A549 (cell line): ENCODE data around the gene ARHGDIG. TPM values are rescaled to one million over a fixed set of nuclear protein-coding genes. Genes with fewer than 3 reads are reported as not detected.

ENCODE experiments used
- ATAC-seq, 2 experiments: fragments of 200-7000 bp in 1 of 2; fragments of >200 bp in 1 of 2; cut with Nextera tagmentation in 1 of 2; cut with Tn5 transposase in 1 of 2; 3 replicates each; pipeline versions ENCODE4 v1.8.0 to v1.9.1; 2018 to 2020; ENCODE audit warnings: mild to moderate bottlenecking in 1 of 2, moderate library complexity in 1 of 2
- CTCF ChIA-PET: fragments of 300-600 bp; sonication (Branson Sonifier 250); formaldehyde crosslinking; extraction: SDS; loops from one replicate; lab custom pipeline; 2021; ENCODE audit warnings: antibody characterized with exemption, inconsistent platforms; lab: Yijun Ruan, JAX
- POLR2A ChIA-PET: fragments of 350-600 bp; formaldehyde crosslinking; extraction: SDS; loops from one replicate; lab custom pipeline; 2021; ENCODE audit warnings: antibody characterized with exemption, inconsistent platforms; lab: Yijun Ruan, JAX
- DNase-seq, 2 experiments: peaks; one replicate each; pipeline versions ENCODE4 v3.0.0 to v3.0.0-alpha.2; 2011 to 2016; ENCODE audit warnings: low read depth in 1 of 2, low spot score in 1 of 2
- FAIRE-seq: peaks from 2 replicates; lab custom pipeline; 2011; peaks lifted over from hg19 to GRCh38; lab: Jason Lieb, UNC
- H3K27ac ChIP-seq, 2 experiments: fragments of >200 bp; sonication (Bioruptor Twin); formaldehyde crosslinking; 3 replicates each; pipeline ENCODE4 v1.5.1; 2016 to 2017
- H3K4me1 ChIP-seq: fragments of >200 bp; sonication (Bioruptor Twin); formaldehyde crosslinking; 3 replicates; pipeline ENCODE4 v1.6.1; 2016
- H3K4me2 ChIP-seq: fragments of >200 bp; sonication (Bioruptor Twin); formaldehyde crosslinking; 3 replicates; pipeline ENCODE4 v1.6.1; 2016
- H3K4me3 ChIP-seq: fragments of >200 bp; sonication (Bioruptor Twin); formaldehyde crosslinking; 3 replicates; pipeline ENCODE4 v1.5.1; 2016
- H3K9me3 ChIP-seq: fragments of >200 bp; sonication (Bioruptor Twin); formaldehyde crosslinking; 3 replicates; pipeline ENCODE4 v1.6.1; 2016
- BCL3 ChIP-seq: fragments of >200 bp; sonication (Bioruptor Twin); formaldehyde crosslinking; IDR thresholded peaks from 3 replicates; pipeline ENCODE4 v1.6.1; 2016
- CBX2 ChIP-seq: fragments of 200-600 bp; sonication (generic); IDR thresholded peaks from 2 replicates; pipeline ENCODE4 v1.6.1; 2016; ENCODE audit warnings: low read depth, mild to moderate bottlenecking, borderline replicate concordance
- E2F6 ChIP-seq: IDR thresholded peaks from 2 replicates; pipeline ENCODE4 v1.6.1; 2012; ENCODE audit warnings: low read depth, borderline replicate concordance
- EHMT2 ChIP-seq: fragments of 200-600 bp; sonication (generic); IDR thresholded peaks from 2 replicates; pipeline ENCODE4 v1.6.1; 2016; ENCODE audit warnings: antibody characterized with exemption, low read depth, mild to moderate bottlenecking, moderate library complexity
- ESRRA ChIP-seq: fragments of 150-350 bp; IDR thresholded peaks from 2 replicates; pipeline ENCODE4 v1.6.1; 2014; ENCODE audit warnings: mild to moderate bottlenecking, low read length, borderline replicate concordance
- HES2 ChIP-seq: fragments of >200 bp; sonication (Bioruptor Twin); formaldehyde crosslinking; IDR thresholded peaks from 2 replicates; pipeline ENCODE4 v1.6.1; 2016
- HMGXB4 ChIP-seq: fragments of 250-450 bp; sonication (Bioruptor Pico); IDR thresholded peaks from 2 replicates; pipeline ENCODE4 v1.5.0; 2021; ENCODE audit warnings: mild to moderate bottlenecking, moderate library complexity, borderline replicate concordance
- JUNB ChIP-seq: fragments of >200 bp; sonication (Bioruptor Twin); formaldehyde crosslinking; IDR thresholded peaks from 2 replicates; pipeline ENCODE4 v1.6.1; 2016
- MAFK ChIP-seq: fragments of 450-650 bp; IDR thresholded peaks from 2 replicates; pipeline ENCODE4 v1.6.1; 2014; ENCODE audit not compliant: partially characterized antibody
- NPAS2 ChIP-seq: fragments of 250-450 bp; sonication (Bioruptor Pico); IDR thresholded peaks from 2 replicates; pipeline ENCODE4 v1.8.0; 2022; ENCODE audit warnings: mild to moderate bottlenecking, moderate library complexity, borderline replicate concordance
- NR3C1 ChIP-seq: fragments of >200 bp; sonication (Bioruptor Twin); formaldehyde crosslinking; IDR thresholded peaks from 3 replicates; pipeline ENCODE4 v1.6.1; 2017
- POLR2AphosphoS2 ChIP-seq: conservative IDR thresholded peaks from 2 replicates; pipeline ENCODE4 v1.6.1; 2012; ENCODE audit warnings: low read length, improper control_type of control experiment, inconsistent platforms
- RAD21 ChIP-seq, 2 experiments: fragments of >200 bp in 1 of 2; sonication (Bioruptor Twin) in 1 of 2; formaldehyde crosslinking in 1 of 2; IDR thresholded peaks in 1 of 2; conservative IDR thresholded peaks in 1 of 2; 2 replicates in 1 of 2; 3 replicates in 1 of 2; pipeline ENCODE4 v1.6.1; 2012 to 2018; ENCODE audit warnings: inconsistent platforms in 1 of 2
- RARB ChIP-seq: fragments of 250-450 bp; sonication (Bioruptor Pico); IDR thresholded peaks from 2 replicates; pipeline ENCODE4 v1.8.0; 2021; ENCODE audit warnings: mild to moderate bottlenecking, moderate library complexity
- REST ChIP-seq: fragments of 200-600 bp; sonication (generic); IDR thresholded peaks from 2 replicates; pipeline ENCODE4 v1.6.1; 2016; ENCODE audit warnings: antibody characterized with exemption, mild to moderate bottlenecking, moderate library complexity
- RFX5 ChIP-seq: fragments of 450-650 bp; IDR thresholded peaks from 2 replicates; pipeline ENCODE4 v1.7.1; 2014; ENCODE audit warnings: antibody characterized with exemption, mild to moderate bottlenecking, moderate library complexity
- RNF2 ChIP-seq: fragments of 200-600 bp; sonication (generic); IDR thresholded peaks from 2 replicates; pipeline ENCODE4 v1.6.1; 2016; ENCODE audit warnings: low read depth, mild to moderate bottlenecking, antibody characterized with exemption, moderate library complexity, borderline replicate concordance
- SREBF2 ChIP-seq: fragments of 450-650 bp; IDR thresholded peaks from 2 replicates; pipeline ENCODE4 v1.6.1; 2014; ENCODE audit warnings: mild to moderate bottlenecking, moderate library complexity
- TFCP2L1 ChIP-seq: fragments of 250-450 bp; sonication (Bioruptor Pico); IDR thresholded peaks from 2 replicates; pipeline ENCODE4 v1.5.0; 2021; ENCODE audit warnings: mild to moderate bottlenecking
- ZSCAN20 ChIP-seq: fragments of 250-450 bp; sonication (Bioruptor Pico); IDR thresholded peaks from 2 replicates; pipeline ENCODE4 v1.8.0; 2022; ENCODE audit warnings: mild to moderate bottlenecking, moderate library complexity
- WGBS: methylation state at CpG from one replicate; pipeline ENCODE4 v1.1.6; 2017; ENCODE audit errors: missing lambda C conversion rate; 5-methylcytosine and 5-hydroxymethylcytosine counted together
- polyA plus RNA-seq, 4 experiments: library from polyadenylated mRNA; depleted of rRNA in 3 of 4; stranded (reverse); fragments of >200 nt; fragmentation: RNase III in 1 of 4; extraction: RNeasy Plus Mini Kit Qiagen cat#74134 plus additional on column Dnase treatment in 1 of 4; gene quantifications; 2 replicates in 3 of 4; 3 replicates in 1 of 4; pipeline ENCODE4 v1.2.3, GENCODE V29; 2011 to 2017

ARHGDIG gene
- polyA plus RNA-seq, 2 of the 4 experiments (the other 2 are of a cell fraction) = 1.1 to 1.9 TPM

GRCh38 chr16:263182-263774 is 17.1 kb upstream of the ARHGDIG start:
- TF ChIP-seq ZSCAN20 (CRISPR knock-in tag) (no peak), E2F6 (no peak), NR3C1 (no peak), SREBF2 (no peak), POLR2AphosphoS2 (no peak), REST (no peak), NPAS2 (no peak), RNF2 (no peak), HMGXB4 (CRISPR knock-in tag) (no peak), JUNB (no peak), EHMT2 (no peak)
- TF ChIP-seq, all 56 proteins: peak for 0
- no peak for DNase-seq
- Histone ChIP-seq H3K4me1 (no peaks in the 10 kb centered on the region), H3K9me3 (no peaks in the 10 kb centered on the region), H3K4me2 (no peak overlapping the region), H3K27ac (no peak overlapping the region), H3K4me3 (no peak overlapping the region)
- CTCF ChIA-PET = interaction anchor here (1.4 kb wide), 1 partner anchor 50 kb away, joined by 4 read pairs; no protein-coding TSS in a partner anchor
- WGBS = 92% methylated on average over 31 of the region's 35 CpGs
- POLR2A ChIA-PET = no interaction called here
- ATAC-seq = no peak
- FAIRE-seq = no peak

- no peak overlapping the region for H3K4me2 ChIP-seq
- H3K27ac ChIP-seq = no peak overlapping the region
- ChIA-PET POLR2A (no interaction called here), CTCF (interaction anchor here (0.6 to 2.5 kb wide), 3 partner anchors 49 to 213 kb away, joined by 3 to 7 read pairs (median 4); no protein-coding TSS in a partner anchor)
- no peak for FAIRE-seq
- no peaks in the 10 kb centered on the region for H3K9me3 ChIP-seq
- no peak for ATAC-seq
- no peaks in the 10 kb centered on the region for H3K4me1 ChIP-seq
- no peak for DNase-seq
- no peak overlapping the region for H3K4me3 ChIP-seq
- 92% methylated on average over 17 of the region's 17 CpGs for WGBS
- no peak for TF ChIP-seq MAFK
- no peak for TF ChIP-seq NPAS2
- TF ChIP-seq RFX5 = no peak
- no peak for TF ChIP-seq NR3C1
- no peak for TF ChIP-seq HES2
- TF ChIP-seq RAD21 (conservative IDR thresholded peaks at IDR 0.05 in 1 of 2, IDR thresholded peaks at IDR 0.05 in 1 of 2) = no peak
- TF ChIP-seq TFCP2L1 (CRISPR knock-in tag) = no peak
- no peak for TF ChIP-seq RARB (CRISPR knock-in tag)
- TF ChIP-seq CBX2 = no peak
- TF ChIP-seq ZSCAN20 (CRISPR knock-in tag) = no peak
- TF ChIP-seq BCL3 = no peak
- no peak for TF ChIP-seq ESRRA
Measured at GRCh38 chr16:263944-264343, 16.4 kb upstream of the ARHGDIG start.
